NCI-H82 treated with DMSO at 0.1 percent for 48 hours (cell line): Measurements from ENCODE around the gene RBM47.
"Not testable (repeated sequence)": the region's sequence is repeated elsewhere in the genome, so short reads cannot be mapped to it uniquely, and the experiment has no call there.

Experiments used
- DNase-seq: peaks from one replicate; lab custom pipeline; 2025; ENCODE audit not compliant: unreplicated experiment; lab: John Stamatoyannopoulos, UW

The RBM47 gene

DNA sequence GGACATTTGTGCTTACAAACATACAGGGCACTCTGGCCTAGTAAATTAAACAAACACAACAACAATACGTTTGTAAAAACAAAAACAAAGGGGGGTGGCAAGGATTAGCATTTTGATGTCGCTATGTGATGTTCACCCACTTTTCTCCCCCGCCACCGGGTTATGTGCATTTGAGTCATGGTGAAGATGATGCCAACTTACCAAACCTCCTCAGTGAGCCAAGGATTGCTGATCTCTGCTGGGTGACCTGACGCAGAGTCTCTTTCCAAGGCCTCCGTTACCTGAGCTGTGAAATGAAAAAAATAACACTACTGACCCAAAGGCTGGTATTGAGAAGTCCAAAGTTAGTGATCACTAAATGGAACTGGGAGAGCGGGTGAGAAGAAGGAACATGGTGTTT lies 85.4 kb downstream of the RBM47 start:
- no peak for DNase-seq

DNA sequence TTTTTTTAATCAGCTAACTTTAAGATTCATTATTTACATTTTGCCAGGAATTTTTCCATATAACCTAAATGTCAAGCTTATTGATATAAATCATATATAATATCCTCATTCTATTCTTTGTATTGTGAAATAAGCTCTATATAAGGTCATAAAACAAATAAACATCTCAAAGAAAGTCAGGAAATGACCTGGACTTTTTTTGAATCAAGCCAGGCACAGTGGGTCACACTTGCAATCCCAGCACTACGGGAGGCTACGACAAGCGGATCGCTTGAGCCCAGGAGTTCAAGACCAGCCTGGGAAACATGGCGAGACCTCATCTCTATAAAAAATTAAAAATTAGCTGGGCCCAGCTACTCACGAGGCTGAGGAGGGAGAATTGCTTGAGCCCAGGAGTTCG lies 88.9 kb downstream of the RBM47 start:
- no peak for DNase-seq

DNA sequence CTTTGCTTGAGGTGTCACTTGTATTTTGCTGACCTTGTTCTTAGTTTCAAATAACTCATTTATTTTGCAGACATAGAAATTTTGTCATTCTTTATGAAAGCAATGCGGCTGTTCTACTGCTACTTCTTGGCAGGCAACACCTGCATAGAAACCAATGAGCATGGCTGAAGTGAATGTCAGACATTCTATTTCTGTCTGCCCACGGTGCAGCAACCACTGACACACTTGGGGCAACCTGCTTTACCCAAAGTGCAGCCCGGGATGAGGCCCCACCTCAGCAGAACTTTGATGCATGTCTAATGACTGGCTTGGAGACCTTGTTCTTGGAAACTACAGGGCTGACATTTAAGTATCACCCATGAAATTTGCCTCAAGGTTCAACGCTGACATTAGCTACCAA lies 93.6 kb downstream of the RBM47 start:
- no peak for DNase-seq

DNA sequence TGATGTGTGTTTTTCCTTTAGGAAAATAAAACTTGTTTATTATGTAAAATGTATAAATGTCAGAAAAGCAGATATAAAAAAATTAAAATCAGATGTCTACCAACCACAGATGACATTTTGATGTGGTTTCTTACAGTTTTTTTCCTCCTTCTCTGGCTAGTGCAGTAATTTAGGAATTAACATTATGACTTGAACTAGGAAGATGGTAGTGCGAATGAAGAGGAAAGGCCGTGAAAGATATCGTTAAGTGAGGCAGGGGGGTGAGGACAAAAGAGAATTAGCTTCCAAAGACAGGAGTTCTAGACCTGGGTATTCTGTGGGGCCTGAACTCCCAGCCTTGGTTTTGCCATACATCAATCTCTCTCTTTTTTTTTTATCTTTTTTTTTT lies 98.0 kb downstream of the RBM47 start:
- DNase-seq = no peak

DNA sequence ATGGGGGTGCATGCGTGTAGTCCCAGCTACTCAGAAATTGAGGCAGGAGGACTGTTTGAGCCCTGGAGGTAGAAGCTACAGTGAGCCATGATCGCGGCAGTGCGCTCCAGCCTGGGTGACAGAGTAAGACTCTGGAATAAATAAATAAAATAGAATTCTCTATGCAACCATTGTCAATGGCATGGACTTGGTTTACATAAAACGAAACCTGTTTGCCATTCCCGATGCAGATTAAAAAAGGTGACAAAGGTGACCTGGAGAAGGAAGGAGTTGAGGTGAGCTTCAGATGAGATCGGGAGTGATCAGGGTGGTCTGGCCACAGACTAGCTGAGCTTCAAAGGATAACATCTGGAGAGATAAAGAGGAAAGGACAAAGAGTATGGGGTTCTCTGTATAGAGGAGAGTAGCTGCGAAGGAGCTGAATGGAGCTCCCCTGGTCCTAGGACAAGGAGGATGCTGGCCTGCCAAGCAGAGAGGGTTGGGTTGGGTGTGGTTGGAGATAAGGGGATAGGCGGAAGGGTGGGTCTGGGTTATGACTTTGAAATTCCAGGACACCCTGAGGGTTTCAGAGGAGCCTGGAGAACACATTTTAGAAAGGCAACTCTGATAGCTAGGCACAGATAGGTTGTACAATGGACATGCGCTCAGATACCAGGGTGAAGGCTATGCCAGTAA lies 98.6 kb downstream of the RBM47 start:
- DNase-seq = no peak

DNA sequence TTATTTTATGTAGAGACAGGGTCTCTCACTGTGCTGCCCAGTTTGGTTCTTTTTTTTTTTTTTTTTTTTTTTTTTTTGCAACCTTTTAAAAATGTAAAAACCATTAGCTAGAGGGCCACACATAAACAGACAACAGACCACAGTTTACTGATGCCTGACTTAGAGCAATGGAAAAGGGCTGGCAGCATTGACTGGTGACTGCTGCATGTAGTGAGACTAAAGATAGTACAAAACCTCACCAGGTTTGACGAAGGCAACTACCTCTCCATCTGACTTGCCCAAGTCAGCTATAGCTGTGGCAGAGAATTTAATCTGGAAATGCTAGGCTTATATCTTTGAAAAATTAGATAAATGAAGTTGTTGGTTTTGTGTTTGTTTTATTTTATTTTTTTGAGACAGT lies 102.9 kb downstream of the RBM47 start:
- no peak for DNase-seq

DNA sequence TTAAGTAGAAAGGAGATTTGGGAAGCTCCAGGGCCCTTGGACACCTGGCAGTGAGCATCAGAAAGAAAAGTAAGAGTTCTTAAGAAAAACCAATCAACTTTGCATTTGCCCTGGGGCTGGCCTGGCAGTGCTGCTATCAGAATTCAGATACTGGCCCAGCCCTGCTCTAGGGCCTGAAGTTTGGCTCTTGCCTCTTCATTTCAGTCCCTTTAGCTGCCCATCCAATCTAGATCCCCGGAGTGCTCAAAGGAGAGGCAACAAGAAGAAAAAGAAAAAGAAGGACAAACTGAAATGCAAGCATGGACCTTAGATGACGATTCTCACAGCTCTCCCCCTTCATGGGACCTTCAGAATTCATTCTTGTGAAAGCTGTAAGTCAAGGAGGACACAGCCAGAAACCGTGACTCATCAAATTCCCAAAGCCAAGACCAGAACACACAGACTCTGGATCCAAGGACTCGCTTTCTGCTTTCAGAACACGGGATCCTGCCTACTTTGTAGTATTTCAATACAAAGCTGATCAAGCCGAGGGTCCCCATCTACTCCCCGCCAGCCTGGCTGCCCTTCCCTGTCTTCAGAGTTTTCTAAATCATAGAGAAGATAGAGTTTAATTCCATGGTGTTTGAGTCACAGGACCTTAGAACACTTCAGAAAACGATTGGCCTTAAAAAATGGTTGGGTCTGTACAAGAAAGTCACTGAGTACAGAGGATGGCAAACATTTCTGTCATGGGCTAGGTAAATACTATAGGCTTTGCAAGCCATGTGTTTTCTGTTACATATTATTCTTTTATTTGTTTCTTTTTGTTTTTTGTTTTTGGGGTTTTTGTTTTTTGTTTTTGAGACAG lies 103.7 kb downstream of the RBM47 start:
- DNase-seq = no peak

DNA sequence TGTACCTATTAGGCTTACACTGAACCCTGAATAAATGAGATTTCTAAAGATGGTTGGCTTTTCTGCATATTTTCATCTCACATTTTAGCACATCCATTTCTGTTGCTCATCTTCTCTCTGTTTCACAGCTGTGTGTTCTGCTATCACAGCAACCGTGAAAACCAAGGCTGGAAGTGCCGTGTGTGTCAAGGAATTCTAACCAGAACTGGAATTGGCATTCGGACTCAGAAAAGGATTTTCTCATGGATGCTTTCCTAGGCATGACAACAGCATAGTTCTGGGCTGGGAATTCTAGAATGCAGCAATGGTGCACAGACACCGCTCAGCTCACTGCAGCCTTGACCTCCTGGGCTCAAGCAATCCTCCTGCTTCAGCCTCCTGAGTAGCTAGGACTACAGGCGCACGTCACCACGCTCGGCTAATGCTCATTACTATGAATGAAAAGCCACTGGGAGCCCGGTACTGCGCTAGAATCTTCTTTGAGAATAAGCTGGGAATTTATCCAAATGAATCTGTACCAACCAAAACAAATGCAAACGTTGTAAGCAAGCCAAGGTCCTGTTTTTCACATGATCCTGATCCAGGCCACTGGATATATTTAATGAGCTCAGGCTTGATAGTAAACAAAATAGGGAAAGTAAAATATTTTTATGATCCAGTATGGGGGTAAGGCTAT lies 105.2 kb downstream of the RBM47 start:
- no peak for DNase-seq

DNA sequence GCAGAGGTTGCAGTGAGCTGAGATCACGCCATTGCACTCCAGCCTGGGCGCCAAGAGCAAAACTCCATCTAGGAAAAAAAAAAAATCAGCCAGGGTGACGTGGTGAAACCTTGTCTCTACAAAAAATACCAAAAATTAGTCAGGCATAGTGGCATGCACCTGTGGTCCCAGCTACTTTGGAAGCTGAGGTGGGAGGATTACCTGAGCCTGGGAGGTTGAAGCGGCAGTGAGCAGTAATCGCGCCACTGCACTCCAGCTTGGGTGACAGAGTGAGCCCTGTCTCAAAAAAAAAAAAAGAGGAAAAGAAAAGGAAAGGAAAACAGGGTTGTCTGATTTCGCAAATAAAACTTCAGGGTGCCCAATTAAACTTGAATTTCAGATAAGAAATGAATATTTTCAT lies 106.1 kb downstream of the RBM47 start:
- no peak for DNase-seq

DNA sequence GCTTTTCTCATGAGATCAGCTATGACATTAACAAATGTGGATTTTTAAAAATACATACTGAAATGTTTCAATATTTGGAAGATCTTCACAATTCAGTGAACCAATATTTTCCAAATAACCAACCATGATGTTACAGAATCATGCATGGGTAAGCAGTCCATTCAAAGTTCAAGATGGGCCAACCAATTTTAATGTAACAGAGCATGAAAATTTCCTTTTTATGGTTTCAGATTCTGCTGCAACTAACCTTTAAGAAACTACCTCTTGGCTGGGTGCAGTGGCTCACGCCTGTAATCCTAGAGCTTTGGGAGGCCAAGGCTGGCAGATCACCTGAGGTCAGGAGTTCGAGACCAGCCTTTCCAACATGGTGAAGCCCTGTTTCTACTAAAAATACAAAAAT lies 107.7 kb downstream of the RBM47 start:
- no peak for DNase-seq

DNA sequence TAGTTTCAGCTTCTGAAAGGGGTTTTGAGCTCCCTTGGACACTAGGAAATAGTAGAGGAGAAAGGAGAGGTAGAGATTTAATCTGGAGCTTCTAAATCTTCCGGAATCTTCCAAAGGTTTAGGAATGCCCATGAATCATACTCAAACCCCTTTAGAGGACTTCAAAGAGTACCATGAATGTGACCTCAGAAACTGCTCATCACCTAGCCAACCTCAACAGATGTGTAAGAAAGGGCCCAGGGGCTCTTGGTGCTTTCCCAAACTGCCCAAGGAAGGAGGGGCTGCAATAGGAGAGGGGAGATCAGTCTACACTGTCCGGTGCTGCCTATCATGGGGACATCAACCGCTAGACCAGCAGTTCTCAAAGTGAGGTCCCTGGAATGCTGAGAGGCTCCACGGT lies 109.1 kb downstream of the RBM47 start:
- no peak for DNase-seq

DNA sequence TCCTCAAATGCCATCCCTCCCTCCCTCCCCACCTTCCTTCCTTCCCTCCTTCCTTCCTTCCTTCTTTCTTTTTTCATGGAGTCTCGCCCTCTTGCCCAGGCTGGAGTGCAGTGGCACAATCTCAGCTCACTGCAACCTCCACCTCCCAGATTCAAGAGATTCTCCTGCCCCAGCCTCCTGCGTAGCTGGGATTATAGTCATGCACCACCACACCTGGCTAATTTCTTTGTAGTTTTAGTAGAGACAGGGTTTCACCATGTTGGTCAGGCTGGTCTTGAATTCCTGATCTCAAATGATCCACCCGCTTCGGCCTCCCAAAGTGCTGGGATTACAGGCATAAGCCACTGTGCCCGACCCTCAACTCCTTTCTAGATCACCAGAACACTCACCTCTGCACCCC lies 112.6 kb downstream of the RBM47 start:
- not testable (repeated sequence) for DNase-seq

DNA sequence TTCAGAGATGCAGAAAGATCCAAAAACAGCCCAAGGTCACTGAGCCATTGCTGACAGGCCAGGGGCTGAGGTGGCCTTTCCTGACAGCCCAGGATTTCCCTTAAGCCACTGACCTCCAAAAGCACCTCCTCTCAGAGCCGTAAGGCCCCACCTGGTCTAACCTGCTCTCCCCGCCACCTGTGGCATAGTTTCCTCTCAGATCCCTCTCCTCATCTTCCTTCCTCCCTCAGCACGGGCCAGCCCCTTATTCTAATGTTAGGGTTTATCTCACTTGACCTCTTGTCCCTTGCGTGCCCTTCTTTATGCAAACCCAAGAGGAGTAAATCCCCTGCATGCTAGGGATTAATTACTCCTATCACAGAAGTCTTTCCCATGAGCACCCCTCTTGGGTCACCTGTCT lies 113.0 kb downstream of the RBM47 start:
- no peak for DNase-seq

DNA sequence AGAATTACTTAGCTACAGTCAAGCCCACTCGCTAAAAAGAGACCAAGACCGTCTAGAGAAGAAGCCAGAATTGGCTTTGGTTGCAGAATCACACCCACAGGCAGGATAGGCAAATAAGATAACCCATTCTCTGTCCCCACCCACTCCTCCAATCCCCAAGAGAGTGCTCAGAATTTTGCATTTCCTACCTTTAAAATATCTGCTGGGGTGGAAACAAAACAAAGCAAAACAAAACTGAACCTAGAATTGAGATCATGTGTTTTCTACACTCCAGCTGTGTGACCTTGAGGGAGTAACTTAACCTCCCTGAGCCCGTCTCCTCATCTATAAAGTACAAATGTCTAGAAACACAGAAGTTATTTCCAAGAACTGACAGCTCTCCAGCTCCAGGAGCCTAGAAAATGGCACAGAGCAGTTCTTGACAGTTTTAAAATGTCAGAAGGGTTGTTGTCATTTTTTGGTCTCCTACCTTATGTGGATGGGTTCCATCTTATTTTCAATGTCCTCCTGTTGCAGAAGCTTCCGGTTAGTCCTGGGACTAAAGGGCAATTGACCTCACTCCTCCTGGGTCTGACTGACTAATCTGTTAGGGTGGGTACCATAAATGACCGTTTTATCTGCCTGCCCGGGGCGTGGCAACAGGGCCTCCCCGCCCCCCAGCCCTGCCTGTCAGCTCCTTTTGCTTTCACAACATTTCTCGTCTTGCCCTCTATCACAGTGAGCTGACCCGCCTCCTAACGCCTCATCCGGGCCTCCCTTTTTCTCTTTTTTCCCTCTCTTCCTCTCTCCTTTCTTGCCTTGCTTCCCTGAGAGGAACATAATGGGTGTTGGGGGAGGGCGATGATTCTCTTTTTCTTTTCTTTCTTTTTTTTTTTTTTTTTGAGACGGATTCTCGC lies 114.0 kb downstream of the RBM47 start:
- no peak for DNase-seq

DNA sequence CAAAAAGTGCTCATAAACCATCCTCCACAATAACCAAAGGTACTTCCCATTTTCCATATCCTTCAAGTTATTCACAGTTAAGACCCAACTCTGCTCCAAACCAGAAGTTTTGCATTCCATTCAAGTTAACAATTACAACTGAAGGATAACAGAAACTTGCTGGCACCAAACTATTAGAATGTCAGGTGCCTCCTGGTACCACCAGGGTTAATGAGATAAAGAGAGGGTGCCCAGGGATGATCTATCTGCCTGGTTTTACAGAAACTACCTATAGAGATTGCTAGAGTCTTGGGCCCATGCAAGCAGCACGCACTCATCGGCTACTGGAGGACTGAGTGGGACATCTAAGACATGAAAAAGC lies 114.6 kb downstream of the RBM47 start:
- no peak for DNase-seq

DNA sequence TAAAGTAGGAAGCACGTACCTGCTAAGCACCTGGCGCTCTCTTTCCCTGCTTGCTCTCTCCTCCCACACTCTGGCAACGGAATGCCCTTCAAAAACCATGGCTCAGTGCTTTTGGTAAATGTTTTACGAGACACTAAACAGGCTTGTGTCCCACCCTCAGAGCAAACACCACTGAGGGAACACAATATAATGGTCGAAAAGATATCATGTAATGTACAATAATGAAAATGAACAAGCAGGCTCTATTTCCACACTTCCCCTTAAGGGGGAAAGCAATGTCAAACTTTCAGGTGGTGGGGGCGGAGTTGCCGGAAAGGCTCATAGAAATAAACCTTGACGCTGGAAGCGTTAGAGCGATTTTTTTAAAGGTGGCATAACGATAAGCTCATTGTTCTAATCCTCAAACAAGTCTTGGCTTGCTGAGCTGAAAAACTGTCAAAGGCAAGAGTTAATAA lies 115.1 kb downstream of the RBM47 start:
- DNase-seq = no peak

DNA sequence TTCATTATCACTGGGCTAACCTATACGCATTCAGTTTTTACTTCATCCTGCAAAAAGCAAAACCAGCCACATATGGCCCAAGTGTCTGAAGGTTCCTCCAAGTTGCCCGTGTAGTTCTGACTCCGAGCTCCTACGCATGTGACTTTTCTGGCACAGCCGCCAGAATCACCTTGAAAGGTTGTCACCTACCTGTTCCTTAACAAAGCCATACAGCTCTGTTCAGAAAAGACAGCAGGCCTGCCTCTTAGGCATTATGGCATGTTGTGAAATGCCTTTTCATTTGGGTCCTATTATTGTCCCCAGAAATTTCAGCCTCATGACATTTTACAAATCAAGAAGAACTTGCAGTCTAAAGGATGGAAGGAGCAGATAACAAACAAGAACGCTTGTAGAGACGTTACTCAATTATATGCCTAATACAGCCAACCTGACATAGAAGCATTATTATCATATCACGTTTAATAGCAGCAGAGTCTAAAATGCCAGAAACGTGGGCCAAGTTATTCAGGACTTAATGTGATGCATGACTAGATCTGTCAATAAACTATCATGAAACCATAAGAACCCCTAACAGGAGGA lies 118.5 kb downstream of the RBM47 start:
- DNase-seq = no peak

DNA sequence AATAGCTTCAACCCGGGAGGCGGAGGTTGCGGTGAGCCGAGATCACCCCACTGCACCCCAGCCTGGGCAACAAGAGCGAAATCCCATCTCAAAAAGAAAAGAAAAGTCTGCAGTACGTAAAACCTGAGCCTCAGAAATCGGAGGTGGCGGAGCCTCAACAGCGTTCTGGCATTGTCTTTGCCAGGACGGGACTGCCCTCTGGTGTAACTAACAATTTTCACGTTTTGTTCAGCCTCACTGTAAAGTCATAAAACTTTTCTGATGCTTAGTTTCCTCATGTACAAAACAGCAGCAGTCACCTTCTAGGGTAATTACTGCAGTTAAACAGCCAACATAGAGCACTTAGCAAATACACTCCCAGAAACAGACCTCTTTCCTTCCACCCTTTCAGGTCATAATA lies 121.7 kb downstream of the RBM47 start:
- DNase-seq = no peak

DNA sequence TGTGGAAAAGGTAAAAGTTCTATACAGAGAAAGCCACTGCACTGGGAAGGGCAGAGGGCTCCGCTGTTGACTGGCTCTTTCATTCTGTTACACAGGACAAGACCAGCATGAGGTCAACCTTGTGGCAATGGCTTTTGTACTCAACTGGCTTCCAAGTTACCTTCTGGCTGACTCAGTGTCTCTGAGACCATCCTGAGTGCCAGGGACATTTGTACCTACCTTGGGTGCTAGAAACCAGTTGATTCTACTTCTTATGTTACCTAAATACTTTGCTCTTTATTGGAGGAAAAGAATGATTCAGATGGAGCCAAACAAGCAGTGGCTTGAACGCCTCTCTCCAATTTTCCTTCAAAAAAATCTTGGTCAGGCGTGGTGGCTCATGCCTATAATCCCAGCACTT lies 123.2 kb downstream of the RBM47 start:
- DNase-seq = no peak

DNA sequence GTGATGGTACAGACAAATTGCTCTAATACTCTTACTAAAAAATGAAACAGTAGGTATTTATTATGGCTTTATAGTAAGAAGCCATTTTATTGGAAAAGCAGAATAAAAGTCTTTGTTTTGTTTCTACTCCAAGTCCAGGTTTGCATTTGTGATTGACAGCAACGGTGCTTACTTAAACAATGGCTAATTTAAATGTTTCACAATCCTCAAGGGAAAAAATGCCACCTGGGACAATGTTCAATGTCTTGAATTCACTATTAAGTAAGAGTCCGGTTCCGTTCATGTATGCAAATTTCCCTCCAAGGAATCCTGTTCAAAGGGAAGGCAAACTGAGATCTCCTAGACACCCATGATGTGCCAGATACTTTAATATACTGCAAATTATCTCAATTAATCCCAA lies 123.6 kb downstream of the RBM47 start:
- no peak for DNase-seq

DNA sequence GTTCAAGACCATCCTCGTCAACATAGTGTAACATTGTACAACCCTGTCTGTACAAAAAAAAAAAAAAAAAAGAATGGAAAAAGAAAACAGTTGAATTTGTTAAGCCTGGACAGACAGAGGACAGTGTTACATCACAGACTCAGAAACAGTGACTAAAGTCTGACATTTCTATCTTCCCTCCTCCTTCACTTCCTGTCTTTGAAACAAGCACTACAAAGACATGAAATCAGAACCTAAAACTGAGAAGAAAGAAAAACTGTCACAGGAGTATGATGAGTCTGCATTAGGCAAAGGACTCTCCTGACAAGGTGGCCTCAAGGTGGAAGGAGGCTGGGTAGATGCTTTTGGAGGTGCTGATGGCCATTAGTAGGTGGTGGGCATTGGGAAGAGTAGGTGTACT lies 126.7 kb downstream of the RBM47 start:
- no peak for DNase-seq
